Hematopoietic multipotent progenitor cell treated with erythropoietin and hydrocortisone succinate and interleukin-3 and kit ligand, for 15 days (in vitro differentiated cells): ENCODE results near the gene TRIM8.

Experiments
- DNase-seq: peaks from one replicate; pipeline ENCODE4 v3.0.0-alpha.2; 2015; ENCODE audit warnings: low spot score

The TRIM8 gene

DNA sequence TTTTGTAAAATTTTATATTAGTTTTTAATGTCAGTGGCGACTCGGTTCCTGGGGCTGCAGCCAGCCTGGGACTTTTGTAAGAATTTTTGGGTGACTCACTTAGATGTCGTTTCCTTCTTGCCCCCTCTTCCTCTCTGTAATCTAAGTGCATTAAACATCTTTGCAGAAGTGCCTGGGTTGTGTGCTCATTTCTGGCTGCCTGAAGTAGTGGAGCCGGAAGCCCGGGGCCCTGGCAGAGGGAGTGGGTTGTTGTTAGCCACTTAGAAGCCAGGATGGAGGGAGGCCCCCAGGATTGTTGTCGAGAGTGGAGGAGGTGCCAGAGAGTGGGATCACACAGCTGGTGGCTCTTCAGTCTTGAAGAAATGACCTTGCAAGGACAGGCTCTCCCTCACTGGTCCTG, 11.0 kb upstream of the TRIM8 start:
- DNase-seq: no peak

DNA sequence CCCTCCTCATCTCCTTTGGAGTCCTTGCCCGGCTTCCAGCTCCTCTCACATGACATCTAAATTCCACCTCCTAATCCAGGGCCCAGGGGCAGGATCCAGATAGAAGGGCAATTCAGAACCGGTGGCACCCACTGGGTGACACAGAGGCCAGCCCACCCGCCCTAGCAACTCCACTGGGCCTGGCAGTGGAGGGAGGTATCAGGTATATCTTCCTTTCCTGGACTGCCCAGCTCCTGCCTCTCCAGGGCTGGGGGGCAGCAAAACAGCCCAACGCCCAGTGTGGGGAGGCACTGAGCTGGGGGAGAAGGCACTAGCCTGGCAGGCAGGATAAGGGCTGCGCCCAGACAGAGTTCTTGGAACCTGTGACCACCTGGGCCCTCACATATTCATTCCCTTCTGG, 10.4 kb upstream of the TRIM8 start:
- DNase-seq: no peak

GRCh38 chr10:102634686-102635085, 9.6 kb upstream of the TRIM8 start:
- no peak for DNase-seq

DNA sequence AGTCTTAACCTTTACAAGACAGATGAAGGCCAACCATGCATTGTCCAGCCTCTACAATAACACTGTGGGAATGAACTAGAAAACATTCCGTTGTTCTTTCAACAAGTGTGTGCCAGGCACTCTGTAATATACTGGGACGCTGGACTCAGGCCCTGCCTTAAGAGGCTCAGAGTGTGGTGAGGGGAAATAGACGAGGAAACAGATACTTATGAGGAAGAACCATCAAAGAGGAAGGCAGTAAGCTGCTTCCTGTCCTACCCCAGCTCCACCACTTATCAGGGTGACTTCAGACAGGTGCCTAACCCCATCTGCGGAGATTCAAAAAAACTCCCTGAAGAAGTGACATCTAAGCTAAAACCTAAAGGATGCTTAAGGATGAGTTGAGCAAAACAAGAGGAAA, 8.9 kb upstream of the TRIM8 start:
- no peak for DNase-seq

- no peak for DNase-seq
Observed at GRCh38 chr10:102639537-102639936, 4.7 kb upstream of the TRIM8 start.

- no peak for DNase-seq
Observed at GRCh38 chr10:102641402-102641801, 2.9 kb upstream of the TRIM8 start.

GRCh38 chr10:102641880-102642735, 2.2 kb upstream of the TRIM8 start:
- DNase-seq: peak; percentile 98

- DNase-seq: peak; percentile 20
Observed at GRCh38 chr10:102642736-102643335, 1.4 kb upstream of the TRIM8 start.

GRCh38 chr10:102643336-102644065, 778 bp upstream of the TRIM8 start:
- DNase-seq: peak; percentile 39

DNA sequence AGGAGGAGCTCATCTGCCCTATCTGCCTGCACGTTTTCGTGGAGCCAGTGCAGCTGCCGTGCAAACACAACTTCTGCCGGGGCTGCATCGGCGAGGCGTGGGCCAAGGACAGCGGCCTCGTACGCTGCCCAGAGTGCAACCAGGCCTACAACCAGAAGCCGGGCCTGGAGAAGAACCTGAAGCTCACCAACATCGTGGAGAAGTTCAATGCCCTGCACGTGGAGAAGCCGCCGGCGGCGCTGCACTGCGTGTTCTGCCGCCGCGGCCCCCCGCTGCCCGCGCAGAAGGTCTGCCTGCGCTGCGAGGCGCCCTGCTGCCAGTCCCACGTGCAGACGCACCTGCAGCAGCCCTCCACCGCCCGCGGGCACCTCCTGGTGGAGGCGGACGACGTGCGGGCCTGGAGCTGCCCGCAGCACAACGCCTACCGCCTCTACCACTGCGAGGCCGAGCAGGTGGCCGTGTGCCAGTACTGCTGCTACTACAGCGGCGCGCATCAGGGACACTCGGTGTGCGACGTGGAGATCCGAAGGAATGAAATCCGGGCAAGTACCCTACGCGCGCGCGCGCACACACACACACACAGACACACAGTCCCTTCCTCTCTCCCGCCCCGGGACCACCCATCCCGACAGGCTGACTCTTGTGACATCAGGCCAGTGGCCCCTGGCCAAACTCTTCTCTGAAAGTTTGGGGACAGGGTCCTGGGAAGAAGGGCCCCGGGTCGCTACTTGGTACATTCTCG, 538 bp downstream of the TRIM8 start:
- peak; percentile 89 for DNase-seq

GRCh38 chr10:102645388-102645740, 1.1 kb downstream of the TRIM8 start:
- DNase-seq: peak; percentile 33

GRCh38 chr10:102645741-102646609, 1.7 kb downstream of the TRIM8 start:
- peak; percentile 67 for DNase-seq

- DNase-seq: no peak
Observed at GRCh38 chr10:102646610-102647442, 2.5 kb downstream of the TRIM8 start.

GRCh38 chr10:102647443-102648268, 3.4 kb downstream of the TRIM8 start:
- no peak for DNase-seq

- no peak for DNase-seq
Observed at GRCh38 chr10:102648269-102648888, 4.1 kb downstream of the TRIM8 start.

DNA sequence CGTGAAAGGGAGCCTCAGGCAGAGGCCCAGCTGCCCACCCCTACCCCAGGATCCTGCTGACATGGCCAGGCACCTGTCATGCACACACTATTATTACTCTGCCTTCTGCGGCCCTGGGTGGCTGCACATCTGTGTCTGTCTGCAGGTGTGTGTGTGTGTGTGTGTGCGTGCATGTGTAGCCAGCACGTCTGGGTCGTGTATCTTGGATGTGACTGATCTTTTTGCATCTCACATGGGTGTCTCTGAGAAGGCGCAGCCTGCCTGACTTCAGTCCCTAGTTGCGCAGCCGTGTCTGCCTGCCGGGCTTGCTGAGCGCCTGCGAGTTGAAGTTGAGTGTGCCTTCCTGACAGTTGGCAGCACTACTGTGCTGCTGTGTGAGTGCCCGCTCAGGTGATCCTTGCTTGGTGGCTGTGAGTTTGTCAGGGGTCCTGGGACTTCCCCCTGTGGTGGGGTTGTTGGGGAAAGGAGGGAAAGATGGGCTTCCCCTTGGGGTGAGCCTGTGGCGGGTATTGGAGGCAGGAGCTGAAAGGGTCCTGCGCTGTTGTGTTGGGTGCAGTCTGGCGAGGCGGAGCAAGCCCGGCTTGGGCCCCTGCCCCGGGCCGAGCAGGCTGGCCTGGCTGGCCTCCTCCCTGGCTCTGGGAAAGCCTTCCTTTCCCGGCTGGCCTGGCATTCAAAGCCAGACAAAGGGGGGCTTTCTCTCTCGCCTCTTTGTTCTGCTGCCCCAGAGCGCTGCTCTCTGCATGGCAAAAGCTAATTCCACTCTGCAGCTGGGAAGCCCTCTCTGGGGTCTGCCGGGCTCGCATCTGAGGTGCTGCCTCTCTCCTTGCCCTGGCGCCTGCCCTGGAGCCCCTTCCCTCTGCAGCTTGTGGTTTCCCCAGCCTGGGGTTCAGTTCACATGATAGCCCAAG, 4.9 kb downstream of the TRIM8 start:
- no peak for DNase-seq

GRCh38 chr10:102649797-102650654, 5.7 kb downstream of the TRIM8 start:
- no peak for DNase-seq
